T-helper 1 cell treated with Interleukin-12 subunit alpha and Interleukin-12 subunit beta and Interleukin-4 antibody, amounts not matched to agents 30 ng/mL and 1 ng/mL, for 36 hours (primary cell): ENCODE results near the gene TRAPPC12. TPM values are rescaled to one million over a fixed set of nuclear protein-coding genes. Genes with fewer than 3 reads are reported as not detected.
"Not testable (repeated sequence)": the region's sequence is repeated elsewhere in the genome, so short reads cannot be mapped to it uniquely, and the experiment has no call there.

Source experiments
- intact Hi-C: fragments of 100-400 bp; cut with micrococcal nuclease; formaldehyde crosslinking; loops from one replicate; pipeline ENCODE4 v1.15.1; 2024
- total RNA-seq: library from RNA; stranded (reverse); gene quantifications from 2 replicates; pipeline ENCODE4 v1.2.3, GENCODE V29; 2022

The TRAPPC12 gene
- total RNA-seq, 1 donor from 2014 or later: 111 TPM

- intact Hi-C loops: no loop called here
Measured at GRCh38 chr2:3483227-3483985, 103.9 kb downstream of the TRAPPC12 start.

GRCh38 chr2:3483986-3484960, 104.8 kb downstream of the TRAPPC12 start:
- intact Hi-C loops: no loop called here

- intact Hi-C loops: no loop called here
Measured at GRCh38 chr2:3485166-3485565, 105.7 kb downstream of the TRAPPC12 start.

- intact Hi-C loops: no loop called here
Measured at GRCh38 chr2:3486047-3487027, 106.8 kb downstream of the TRAPPC12 start.

GRCh38 chr2:3487028-3487425, 107.5 kb downstream of the TRAPPC12 start:
- intact Hi-C loops: no loop called here

- intact Hi-C loops: no loop called here
Measured at GRCh38 chr2:3487432-3487831, 107.9 kb downstream of the TRAPPC12 start.

DNA sequence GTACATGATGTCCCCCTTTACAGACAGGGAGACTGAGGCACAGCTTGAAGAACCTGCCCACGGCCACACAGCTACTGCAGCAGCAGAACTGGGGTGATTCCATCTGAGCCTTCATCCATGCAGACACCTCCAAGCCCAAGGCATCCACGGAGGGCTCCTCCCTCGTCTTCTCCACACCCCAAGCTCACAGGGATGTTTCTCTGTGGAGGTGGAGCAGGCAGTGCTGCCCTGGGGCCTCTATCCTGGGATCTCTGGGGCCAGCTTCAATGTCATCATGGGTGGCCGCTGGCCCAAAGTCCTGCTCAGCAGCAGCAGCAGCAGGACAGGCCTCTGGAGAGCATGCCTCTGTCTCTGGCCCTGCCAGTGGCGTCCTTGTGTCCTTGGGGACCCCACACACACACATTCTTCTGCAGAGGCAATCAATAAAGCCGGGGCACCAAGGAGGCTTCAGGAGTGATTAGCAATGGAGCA, 108.6 kb downstream of the TRAPPC12 start:
- intact Hi-C loops: no loop called here

DNA sequence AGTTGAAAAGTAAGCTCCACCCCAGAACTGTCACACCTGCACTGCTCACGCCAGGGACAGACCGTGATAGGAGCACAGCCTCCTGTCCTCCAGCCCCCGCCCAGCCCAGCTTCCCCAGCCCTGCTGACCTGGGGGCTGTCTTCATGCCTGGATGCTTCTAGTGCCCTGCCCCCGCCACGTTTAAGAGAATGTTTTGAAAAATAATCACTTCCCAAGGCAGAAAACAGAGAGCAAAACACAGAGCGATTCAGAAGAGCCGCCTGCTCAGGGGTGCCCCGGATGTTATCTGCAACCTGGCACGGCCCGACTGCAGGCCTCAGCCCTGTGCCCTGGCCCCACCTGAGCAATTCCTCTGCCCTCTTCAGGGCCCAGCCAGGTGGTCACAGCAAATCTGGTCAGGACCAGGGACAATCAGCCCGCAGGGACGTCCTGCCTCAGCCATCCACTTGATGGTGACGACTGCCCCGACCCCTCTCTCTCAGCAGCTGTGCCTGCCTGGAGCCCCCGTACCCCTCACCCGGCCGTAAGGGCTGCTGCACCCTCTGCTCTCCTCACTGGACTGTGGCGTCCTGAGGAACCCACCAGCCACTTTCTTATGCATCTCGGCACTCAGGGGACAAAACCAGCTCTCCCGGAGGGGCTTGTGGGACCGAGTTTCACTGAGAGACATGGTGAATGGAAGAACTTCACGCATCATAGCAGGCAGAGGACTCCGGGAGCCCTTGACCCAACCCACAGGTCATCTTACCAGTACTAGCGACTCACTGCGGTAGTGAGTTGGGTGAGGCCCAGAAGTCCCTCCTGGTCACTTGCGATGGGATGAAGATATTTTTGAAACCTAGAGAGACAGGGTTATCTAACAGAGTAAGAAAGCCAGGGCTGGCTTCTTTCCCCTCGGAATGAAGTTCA, 109.6 kb downstream of the TRAPPC12 start:
- intact Hi-C loops: no loop called here

DNA sequence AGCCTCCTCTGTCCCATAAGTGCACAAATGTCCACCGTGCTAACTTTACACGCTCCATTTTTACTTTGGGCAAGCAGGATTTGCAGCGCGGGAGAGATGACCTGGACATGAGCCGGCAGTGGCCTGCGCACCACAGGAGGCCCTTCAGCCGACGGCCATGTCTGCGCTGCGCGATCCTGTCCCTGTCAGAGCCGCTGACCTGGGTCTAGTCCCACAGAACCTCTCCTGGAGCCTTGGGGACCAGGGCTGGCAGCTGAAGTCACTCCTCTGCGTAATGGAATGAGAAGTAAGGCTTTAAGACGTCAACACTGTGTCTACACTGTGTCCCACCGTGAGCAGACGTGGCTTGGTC, 110.2 kb downstream of the TRAPPC12 start:
- intact Hi-C loops: no loop called here

- intact Hi-C loops: no loop called here
Measured at GRCh38 chr2:3490191-3491170, 111.0 kb downstream of the TRAPPC12 start.

DNA sequence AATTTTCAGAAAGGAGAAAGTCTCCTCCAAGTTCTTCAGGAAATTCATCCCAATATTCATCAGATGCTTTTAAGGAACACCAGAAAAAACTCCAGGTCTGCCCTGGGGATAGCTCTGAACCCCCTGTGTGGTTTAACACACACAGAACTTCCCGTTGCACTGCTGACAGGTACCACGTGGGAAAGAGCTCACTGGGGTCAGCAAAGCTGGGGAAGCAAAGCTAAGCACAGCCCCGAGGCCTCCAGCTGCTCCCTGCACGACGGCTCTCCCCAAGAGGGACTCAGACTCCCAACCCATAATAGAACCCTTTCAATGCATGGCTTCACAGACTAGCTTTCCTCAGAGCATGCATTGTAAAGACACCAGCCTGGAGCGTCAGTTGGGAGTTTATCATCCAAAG, 111.8 kb downstream of the TRAPPC12 start:
- intact Hi-C loops: no loop called here

DNA sequence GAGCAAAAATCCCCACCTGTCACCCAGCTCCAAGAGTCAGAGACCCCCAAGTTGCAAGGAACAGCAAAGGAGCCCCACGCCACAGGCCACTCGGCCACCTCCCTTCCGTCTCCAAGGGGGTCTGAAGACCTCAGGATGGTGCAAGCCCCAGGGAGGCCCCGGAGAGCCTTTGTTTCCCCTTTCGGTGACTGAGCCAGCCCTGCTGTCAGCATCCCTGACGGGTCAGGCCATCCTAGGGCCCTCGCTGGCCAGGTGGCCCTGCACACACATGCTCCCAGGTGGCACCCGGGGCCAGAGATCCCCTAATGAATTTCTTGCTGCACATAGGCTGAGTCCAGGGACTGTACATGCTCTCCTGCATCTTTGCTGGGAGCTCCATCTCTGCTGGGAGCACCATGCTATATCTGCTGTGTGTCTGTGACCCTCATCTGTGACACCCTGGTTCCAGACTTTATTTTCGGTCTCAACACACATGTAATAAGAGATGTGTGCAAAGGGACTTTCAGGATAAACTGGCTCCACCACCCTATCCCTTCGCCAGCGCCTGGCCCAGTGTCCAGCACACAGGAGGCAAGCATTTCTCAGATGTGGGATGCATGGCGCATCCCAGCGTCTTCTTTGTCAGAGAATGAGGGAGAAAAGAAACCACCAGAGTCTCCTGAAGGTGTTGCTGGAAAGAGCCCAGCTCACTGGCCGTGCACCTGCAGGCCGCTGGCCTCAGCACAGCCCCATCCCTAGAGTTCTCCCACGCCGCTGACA, 112.4 kb downstream of the TRAPPC12 start:
- intact Hi-C loops: no loop called here

DNA sequence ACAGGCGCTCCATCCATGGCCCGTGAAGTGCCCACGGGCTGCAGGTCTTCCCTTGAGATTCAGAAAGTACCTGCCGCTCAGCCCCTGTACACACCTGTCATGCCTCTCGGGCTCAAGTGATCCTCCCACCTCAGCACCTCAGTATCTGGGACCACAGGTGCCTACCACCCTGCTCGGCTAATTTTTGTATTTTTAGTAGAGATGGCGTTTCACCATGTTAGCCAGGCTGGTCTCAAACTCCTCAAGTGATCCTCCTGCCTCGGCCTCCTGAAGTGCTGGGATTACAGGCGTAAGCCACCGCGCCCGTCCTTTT, 112.9 kb downstream of the TRAPPC12 start:
- intact Hi-C loops: not testable (repeated sequence)

DNA sequence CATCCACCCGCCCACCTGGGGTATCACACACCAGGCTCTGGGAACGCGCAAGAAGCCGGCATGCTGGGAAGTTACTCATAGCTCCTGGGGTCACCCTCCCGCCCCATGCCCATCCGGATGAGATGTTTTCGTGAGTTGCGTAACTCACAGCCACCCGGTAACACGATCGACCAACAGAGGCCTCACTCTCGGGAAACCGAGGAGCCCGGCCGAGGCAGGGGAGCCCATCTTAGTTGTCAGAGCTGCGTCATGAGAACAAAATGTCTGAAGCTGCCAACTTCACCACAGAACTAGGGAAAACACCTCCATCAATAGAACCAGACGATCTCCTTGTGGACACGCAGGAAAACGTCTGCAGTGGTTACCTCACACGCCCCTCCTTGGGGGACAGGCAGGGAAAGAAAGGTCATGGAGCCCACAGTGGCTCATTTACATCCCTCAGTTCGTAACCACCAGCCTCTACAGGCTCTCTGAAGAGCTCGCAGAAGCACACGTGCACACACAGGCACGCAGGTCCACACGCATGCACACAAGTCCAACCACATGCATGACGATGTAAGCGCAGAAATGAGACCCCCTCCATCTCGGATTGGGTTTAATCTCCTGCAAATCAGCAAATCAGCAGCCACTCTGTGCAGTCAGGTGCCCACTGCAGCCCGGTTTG, 113.6 kb downstream of the TRAPPC12 start:
- intact Hi-C loops: no loop called here

DNA sequence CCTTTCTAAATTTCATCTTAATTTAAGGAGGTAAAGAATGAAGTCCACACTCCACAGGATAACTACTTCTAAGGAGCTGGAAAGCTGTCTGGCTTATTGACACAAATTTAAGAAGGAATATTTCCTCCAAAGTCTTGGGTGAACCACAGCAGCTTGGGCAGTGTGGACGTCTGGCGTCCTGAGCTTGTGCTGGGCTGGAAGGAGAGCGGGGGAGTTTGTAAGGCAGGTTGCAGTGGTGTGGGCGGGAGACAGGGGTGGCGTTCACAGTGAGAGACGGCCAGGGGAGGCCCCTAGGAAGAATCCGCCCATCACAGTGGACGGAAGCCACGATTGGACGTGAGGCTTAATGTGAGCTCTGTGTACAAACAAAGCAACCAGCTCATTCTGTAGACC, 114.1 kb downstream of the TRAPPC12 start:
- intact Hi-C loops: no loop called here

GRCh38 chr2:3494984-3495666, 115.6 kb downstream of the TRAPPC12 start:
- intact Hi-C loops: no loop called here

GRCh38 chr2:3496708-3497080, 117.2 kb downstream of the TRAPPC12 start:
- intact Hi-C loops: not testable (repeated sequence)
